ENCODE results near the gene PIGU.

The PIGU gene

DNA sequence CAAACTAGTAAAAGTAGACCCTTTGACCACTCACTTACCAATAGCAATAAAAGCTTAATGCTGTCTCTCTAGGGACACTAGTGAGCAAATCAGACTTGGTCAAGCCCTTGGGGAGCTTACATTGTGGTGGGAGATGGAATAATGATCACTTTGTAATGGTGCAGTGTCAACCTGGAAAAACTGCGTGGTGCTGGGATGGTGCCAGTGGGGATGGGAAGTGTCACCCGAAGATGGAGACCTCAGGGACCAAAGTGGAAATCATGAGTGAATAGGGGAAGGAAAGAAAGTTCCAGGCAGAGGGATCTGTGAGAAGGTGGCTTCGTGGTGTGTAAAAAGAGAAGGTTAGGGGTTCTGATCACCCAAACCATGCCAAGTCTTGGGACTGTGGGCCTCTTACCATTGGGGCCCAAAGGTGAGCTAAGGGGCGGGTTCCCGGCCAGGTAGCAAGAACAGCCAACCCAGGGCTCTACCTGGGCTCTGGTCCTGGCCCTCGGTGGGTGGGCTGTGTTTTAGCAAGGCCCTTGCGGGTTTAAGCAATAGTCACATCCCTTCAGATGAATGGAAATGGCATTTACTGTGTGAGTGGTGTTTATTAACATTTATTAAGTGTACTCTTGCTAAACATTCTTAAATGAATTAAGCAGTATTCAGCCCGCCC is 145.2 kb downstream of the PIGU start:
- TF ChIP-seq CTCF (IDR thresholded peaks at IDR 0.05; ENCODE audit: low read depth, low read length), result no peak
- no peak overlapping the region for H3K4me3 ChIP-seq (ENCODE audit: low read depth, low read length)

DNA sequence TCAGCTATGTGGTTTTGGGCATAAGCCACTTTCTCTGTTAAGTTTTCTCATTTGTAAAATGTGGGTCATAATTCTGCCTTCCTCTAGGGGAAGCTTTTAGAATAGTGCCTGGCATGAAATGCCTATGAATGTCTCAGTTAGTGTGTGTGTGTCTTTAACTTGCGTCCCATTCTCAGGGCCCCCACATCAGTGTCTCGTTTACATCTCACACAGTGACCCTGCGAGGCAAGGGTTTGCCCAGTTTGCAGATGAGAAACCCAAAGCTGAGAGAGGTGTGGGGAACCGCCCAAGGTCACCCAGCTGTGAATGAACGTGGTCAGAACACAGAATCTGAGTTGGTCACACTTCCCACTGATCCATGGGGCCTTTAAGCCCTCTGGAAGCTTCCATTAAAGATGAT is 146.6 kb downstream of the PIGU start:
- no peak overlapping the region for H3K4me3 ChIP-seq (ENCODE audit: low read depth, low read length)
- TF ChIP-seq CTCF (IDR thresholded peaks at IDR 0.05; ENCODE audit: low read depth, low read length), result no peak

DNA sequence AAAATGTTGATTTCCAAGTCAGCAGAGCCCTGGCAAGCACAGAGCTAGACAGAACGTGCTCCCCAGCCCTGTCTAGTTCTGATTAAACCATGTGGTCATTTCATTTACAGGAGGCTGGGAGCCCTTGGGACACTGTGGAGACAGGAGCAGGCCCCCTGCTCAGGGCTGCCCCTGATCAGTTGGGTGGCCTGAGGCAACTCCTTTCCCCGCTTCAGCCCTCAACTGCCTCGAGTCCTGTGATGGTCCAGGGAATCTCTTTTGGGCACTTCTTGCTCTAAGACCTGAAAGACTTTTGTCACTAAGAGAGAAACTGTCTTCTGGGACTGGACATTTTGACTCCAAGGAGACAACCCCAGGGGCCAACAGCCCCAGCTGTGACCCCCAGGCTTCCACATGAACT is 147.2 kb downstream of the PIGU start:
- H3K4me3 ChIP-seq (ENCODE audit: low read depth, low read length), result no peak overlapping the region
- TF ChIP-seq CTCF (IDR thresholded peaks at IDR 0.05; ENCODE audit: low read depth, low read length), result no peak

- no peak overlapping the region for H3K4me3 ChIP-seq (ENCODE audit: low read depth, low read length)
- no peak for TF ChIP-seq CTCF (IDR thresholded peaks at IDR 0.05; ENCODE audit: low read depth, low read length)
Measured at GRCh38 chr20:34528921-34529297, 148.0 kb downstream of the PIGU start.

DNA sequence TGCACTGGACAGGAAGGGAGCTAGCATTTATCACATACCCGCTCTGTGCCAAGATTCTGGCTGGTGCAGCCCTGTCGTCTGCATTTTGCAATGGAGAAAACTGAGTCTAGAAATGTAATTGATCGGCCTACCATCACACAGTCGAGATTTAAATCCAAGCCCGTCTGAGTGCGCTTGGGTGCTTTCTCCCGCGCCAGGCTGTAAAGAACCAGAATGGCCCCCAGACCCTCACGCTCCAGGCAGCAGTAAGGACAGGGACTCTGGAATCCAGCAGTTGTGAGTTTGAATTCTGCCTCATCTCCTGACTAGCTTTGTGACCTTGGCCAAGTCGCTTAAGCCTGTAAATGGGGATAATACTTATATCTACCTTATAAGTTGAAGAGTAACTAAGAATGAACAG is 149.9 kb downstream of the PIGU start:
- no peak for TF ChIP-seq CTCF (IDR thresholded peaks at IDR 0.05; ENCODE audit: low read depth, low read length)
- peak overlapping the region; percentile 13; the same call in 1 of the 2 replicates for H3K4me3 ChIP-seq (ENCODE audit: low read depth, low read length)

GRCh38 chr20:34526466-34526865 is 150.4 kb downstream of the PIGU start:
- peak overlapping the region; percentile 28; the same call in 1 of the 2 replicates for H3K4me3 ChIP-seq (ENCODE audit: low read depth, low read length)
- no peak for TF ChIP-seq CTCF (IDR thresholded peaks at IDR 0.05; ENCODE audit: low read depth, low read length)

- H3K4me3 ChIP-seq (ENCODE audit: low read depth, low read length), result peak overlapping the region; percentile 28; the same call in 1 of the 2 replicates
- TF ChIP-seq CTCF (IDR thresholded peaks at IDR 0.05; ENCODE audit: low read depth, low read length), result no peak
Measured at GRCh38 chr20:34525709-34526416, 151.0 kb downstream of the PIGU start.

All from WI38 (cell line).